ENCODE results near the gene SMAP2.

GRCh38 chr1:40432644-40433390 lies 59.3 kb downstream of the SMAP2 start:
- TF ChIP-seq, protein P1, sequence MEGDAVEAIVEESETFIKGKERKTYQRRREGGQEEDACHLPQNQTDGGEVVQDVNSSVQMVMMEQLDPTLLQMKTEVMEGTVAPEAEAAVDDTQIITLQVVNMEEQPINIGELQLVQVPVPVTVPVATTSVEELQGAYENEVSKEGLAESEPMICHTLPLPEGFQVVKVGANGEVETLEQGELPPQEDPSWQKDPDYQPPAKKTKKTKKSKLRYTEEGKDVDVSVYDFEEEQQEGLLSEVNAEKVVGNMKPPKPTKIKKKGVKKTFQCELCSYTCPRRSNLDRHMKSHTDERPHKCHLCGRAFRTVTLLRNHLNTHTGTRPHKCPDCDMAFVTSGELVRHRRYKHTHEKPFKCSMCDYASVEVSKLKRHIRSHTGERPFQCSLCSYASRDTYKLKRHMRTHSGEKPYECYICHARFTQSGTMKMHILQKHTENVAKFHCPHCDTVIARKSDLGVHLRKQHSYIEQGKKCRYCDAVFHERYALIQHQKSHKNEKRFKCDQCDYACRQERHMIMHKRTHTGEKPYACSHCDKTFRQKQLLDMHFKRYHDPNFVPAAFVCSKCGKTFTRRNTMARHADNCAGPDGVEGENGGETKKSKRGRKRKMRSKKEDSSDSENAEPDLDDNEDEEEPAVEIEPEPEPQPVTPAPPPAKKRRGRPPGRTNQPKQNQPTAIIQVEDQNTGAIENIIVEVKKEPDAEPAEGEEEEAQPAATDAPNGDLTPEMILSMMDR (optimal IDR thresholded peaks at IDR 0.05 in 1 of 3, IDR thresholded peaks at IDR 0.05 in 1 of 3, conservative IDR thresholded peaks at IDR 0.05 in 1 of 3; ENCODE audit: extremely low read depth in 1 of 3, insufficient read depth in 2 of 3, low read length in 3 of 3) = no peak
- TF ChIP-seq EZH2 (IDR thresholded peaks at IDR 0.05; ENCODE audit: low read length) = no peak

Data from keratinocyte (primary cell).